Esophagus squamous epithelium (tissue), 5 donors: ENCODE results near the gene TTC16. TPM values are rescaled to one million over a fixed set of nuclear protein-coding genes. Genes with fewer than 3 reads are reported as not detected.
A peak's percentile ranks its signal among the peaks of the same experiment; 100 is the strongest.

Experiments used
- DNase-seq: peaks from one replicate; lab custom pipeline; 2025; lab: John Stamatoyannopoulos, UW
- H3K27ac ChIP-seq, 4 donors: fragments of 200-600 bp; sonication (generic); one replicate each; pipeline ENCODE4 v1.5.1; 2016 to 2019; ENCODE audit warnings: mild to moderate bottlenecking in 1 of 4
- H3K27me3 ChIP-seq, 4 donors: fragments of 200-600 bp; sonication (generic); 1 replicate in 3 of 4; 2 replicates in 1 of 4; pipeline versions ENCODE4 v1.5.1 to v1.6.0; 2017 to 2021; ENCODE audit warnings: antibody characterized with exemption in 1 of 4
- H3K36me3 ChIP-seq, 3 donors: fragments of 200-600 bp; sonication (generic); one replicate each; pipeline ENCODE4 v1.5.1; 2016 to 2019
- H3K4me1 ChIP-seq, 3 donors: fragments of 200-600 bp; sonication (generic); one replicate each; pipeline ENCODE4 v1.5.1; 2017 to 2019
- H3K4me3 ChIP-seq, 4 donors: fragments of 200-600 bp; sonication (generic); 1 replicate in 3 of 4; 2 replicates in 1 of 4; pipeline ENCODE4 v1.5.1; 2016 to 2019; ENCODE audit warnings: mild to moderate bottlenecking in 2 of 4, moderate library complexity in 1 of 4
- H3K9me3 ChIP-seq, 3 donors: fragments of 200-600 bp; sonication (generic); one replicate each; pipeline ENCODE4 v1.5.1; 2016 to 2019
- POLR2A ChIP-seq, 4 donors: fragments of 450-650 bp; IDR thresholded peaks; one replicate each; pipeline ENCODE4 v1.6.1; 2017; ENCODE audit warnings: antibody characterized with exemption in 4 of 4, mild to moderate bottlenecking in 4 of 4, moderate library complexity in 3 of 4
- WGBS, 2 donors: methylation state at CpG; one replicate each; pipeline ENCODE4 v1.1.5; 2018; 5-methylcytosine and 5-hydroxymethylcytosine counted together
- intact Hi-C: fragments of 100-400 bp; cut with DNase I; formaldehyde crosslinking; loops from one replicate; pipeline ENCODE4 v1.15.0; 2022
- total RNA-seq, 4 donors: library from RNA; depleted of rRNA; stranded (reverse); fragments of >200 nt; gene quantifications; one replicate each; pipeline ENCODE4 v1.1.0, GENCODE V29; 2016
- TF ChIP-seq, protein P1 (sequence below), 6 experiments: fragments of 450-650 bp in 4 of 6; fragments of 200-600 bp in 2 of 6; sonication (generic) in 2 of 6; IDR thresholded peaks; one replicate each; pipeline ENCODE4 v1.5.1; 2016 to 2019; ENCODE audit warnings: antibody characterized with exemption in 6 of 6, mild to moderate bottlenecking in 4 of 6, moderate library complexity in 4 of 6
- donor health status: DM: yes; HTN: yes; CAD: no.

TTC16 gene
- total RNA-seq, 4 donors from 2014 or later = under 0.01 to 0.23 TPM; not detected in 2

DNA sequence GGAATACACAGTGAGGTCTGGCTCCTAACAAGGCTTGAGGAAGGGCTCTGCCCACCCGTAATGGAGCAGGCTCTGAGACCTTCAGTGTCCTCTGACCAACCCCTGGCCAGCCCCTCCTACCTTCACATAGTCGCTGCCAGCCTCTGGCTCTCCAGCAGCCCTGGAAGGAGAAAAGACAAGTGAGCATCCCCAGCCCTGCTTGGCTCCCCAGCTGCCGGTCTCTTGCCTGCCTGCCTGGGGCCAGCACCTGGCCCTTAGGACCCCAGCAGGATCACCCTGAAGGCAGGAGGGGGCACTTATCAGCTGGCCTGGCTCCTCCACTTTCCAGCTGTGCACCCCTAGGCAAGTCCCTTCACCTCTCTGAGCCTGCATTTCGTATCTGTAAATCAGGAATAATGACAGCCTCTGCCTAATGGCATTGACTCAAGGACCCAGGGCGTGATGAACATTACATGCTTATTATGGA, 45.6 kb downstream of the TTC16 start:
- no peaks in the 10 kb centered on the region for H3K9me3 ChIP-seq
- peaks cover 0 to 17% (median 0%) of the 10 kb centered on the region in 4 donors for H3K27me3 ChIP-seq
- peaks cover 0 to 60% (median 17%) of the 10 kb centered on the region in 3 donors for H3K4me1 ChIP-seq
- 61 to 62% methylated on average over 4 to 5 of the region's 5 CpGs for WGBS, 2 donors
- H3K4me3 ChIP-seq = peak overlapping the region in 1 of 4 donors; percentile 19
- DNase-seq = no peak
- TF ChIP-seq, protein P1, sequence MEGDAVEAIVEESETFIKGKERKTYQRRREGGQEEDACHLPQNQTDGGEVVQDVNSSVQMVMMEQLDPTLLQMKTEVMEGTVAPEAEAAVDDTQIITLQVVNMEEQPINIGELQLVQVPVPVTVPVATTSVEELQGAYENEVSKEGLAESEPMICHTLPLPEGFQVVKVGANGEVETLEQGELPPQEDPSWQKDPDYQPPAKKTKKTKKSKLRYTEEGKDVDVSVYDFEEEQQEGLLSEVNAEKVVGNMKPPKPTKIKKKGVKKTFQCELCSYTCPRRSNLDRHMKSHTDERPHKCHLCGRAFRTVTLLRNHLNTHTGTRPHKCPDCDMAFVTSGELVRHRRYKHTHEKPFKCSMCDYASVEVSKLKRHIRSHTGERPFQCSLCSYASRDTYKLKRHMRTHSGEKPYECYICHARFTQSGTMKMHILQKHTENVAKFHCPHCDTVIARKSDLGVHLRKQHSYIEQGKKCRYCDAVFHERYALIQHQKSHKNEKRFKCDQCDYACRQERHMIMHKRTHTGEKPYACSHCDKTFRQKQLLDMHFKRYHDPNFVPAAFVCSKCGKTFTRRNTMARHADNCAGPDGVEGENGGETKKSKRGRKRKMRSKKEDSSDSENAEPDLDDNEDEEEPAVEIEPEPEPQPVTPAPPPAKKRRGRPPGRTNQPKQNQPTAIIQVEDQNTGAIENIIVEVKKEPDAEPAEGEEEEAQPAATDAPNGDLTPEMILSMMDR (IDR thresholded peaks at IDR 0.05) = no peak
- no peak for TF ChIP-seq POLR2A (IDR thresholded peaks at IDR 0.05)
- no peaks in the 10 kb centered on the region for H3K36me3 ChIP-seq
- intact Hi-C loops = no loop called here
- peak overlapping the region in 3 of 4 donors; percentile 22 to 82 (median 75) for H3K27ac ChIP-seq

DNA sequence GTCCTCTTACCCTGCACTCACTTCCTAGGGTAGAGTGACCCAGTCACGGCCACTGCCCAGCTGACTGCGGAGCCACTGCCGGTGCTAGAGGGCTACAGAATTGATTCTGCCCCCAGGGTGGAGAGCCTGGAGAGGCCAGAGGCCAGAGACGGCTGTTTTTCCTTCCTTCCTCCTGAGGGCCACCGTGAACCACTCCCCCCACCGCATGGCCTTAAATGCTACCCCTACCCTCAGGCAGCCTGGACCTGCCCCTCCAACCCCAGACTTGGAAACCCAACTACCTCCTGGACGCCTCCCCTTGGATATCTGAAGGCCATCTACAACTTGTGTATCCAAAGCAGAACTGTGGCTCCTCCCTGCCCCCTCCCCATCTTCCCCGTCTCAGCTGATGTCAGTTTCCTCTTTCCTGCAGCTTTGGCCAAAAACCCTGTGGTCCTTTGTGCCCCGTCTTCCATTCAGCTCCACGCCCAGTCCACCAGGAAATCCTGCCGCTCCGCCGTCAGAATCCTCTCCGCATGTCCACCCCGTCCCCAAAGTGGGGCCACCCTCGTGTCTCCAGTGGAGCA, 46.3 kb downstream of the TTC16 start:
- 49 to 55% methylated on average over 11 to 16 of the region's 16 CpGs for WGBS, 2 donors
- DNase-seq = no peak
- Histone ChIP-seq H3K36me3 (no peaks in the 10 kb centered on the region), H3K4me3 (peak overlapping the region in 1 of 4 donors; percentile 19), H3K27me3 (peaks cover 0 to 13% (median 0%) of the 10 kb centered on the region in 4 donors), H3K9me3 (no peaks in the 10 kb centered on the region), H3K4me1 (peaks cover 0 to 67% (median 21%) of the 10 kb centered on the region in 3 donors), H3K27ac (peak overlapping the region; percentile 23 to 82 (median 60))
- TF ChIP-seq POLR2A (IDR thresholded peaks at IDR 0.05) = no peak
- TF ChIP-seq, protein P1 (IDR thresholded peaks at IDR 0.05) = no peak
- intact Hi-C loops = no loop called here

DNA sequence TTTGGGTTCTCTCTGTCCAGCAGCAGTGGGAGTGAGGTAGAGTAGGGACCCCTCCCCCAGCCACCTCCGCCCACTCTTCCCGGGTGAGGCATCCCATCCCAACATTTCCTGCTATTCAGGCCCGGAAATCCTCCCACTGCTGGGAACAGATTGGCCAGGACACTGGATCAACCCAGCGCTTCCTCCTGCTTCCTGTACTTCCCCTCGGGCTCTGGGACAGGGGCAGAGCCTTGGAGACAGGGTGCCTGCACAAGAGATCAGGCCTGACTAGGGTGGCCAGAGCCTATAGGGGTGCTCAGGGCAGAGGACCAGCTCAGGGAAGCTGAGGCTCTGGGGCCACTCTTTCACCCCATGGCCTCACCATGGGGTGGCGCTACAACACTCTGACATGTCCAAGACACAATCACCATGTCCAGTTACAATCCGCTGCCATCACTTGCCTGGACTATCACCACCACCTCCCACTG, 48.1 kb downstream of the TTC16 start:
- H3K9me3 ChIP-seq = no peaks in the 10 kb centered on the region
- intact Hi-C loops = no loop called here
- H3K4me3 ChIP-seq = no peak overlapping the region
- H3K27me3 ChIP-seq = peaks cover 0 to 11% (median 0%) of the 10 kb centered on the region in 4 donors
- peaks cover 0 to 85% (median 30%) of the 10 kb centered on the region in 3 donors for H3K4me1 ChIP-seq
- 56 to 62% methylated on average over 4 to 5 of the region's 7 CpGs for WGBS, 2 donors
- H3K36me3 ChIP-seq = no peaks in the 10 kb centered on the region
- H3K27ac ChIP-seq = peak overlapping the region in 3 of 4 donors; percentile 48 to 82 (median 75)
- TF ChIP-seq, protein P1 (IDR thresholded peaks at IDR 0.05) = peak in 3 of 6 experiments; percentile 10 to 46 (median 31)
- no peak for TF ChIP-seq POLR2A (IDR thresholded peaks at IDR 0.05)
- DNase-seq = no peak

DNA sequence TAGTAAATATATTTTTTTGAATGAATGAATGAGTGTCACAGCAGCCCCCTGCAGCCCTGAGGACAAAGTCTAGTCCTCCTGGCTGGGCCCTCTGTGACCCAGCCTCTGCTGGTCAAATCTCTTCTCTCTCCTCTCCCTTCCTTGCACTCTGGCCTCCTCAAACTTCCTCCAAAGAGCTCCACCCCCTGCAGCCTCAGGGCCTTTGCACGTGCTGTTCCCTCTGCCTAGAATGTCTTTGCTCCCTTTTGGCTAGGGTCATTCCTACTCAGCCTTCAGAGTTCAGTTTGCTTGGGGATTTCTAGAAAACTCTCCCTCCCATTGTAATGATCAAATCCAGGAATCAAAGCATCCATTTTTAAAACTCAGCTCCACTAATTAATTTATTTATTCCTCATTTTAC, 49.5 kb downstream of the TTC16 start:
- 60 to 64% methylated on average over 1 of the region's 1 CpG for WGBS, 2 donors
- Histone ChIP-seq H3K27ac (peak overlapping the region in 2 of 4 donors; percentile 75 to 82), H3K4me3 (no peak overlapping the region), H3K27me3 (peaks cover 0 to 11% (median 0%) of the 10 kb centered on the region in 4 donors), H3K4me1 (peaks cover 2 to 96% (median 33%) of the 10 kb centered on the region in 3 donors), H3K36me3 (no peaks in the 10 kb centered on the region), H3K9me3 (no peaks in the 10 kb centered on the region)
- TF ChIP-seq, protein P1 (IDR thresholded peaks at IDR 0.05) = no peak
- TF ChIP-seq POLR2A (IDR thresholded peaks at IDR 0.05) = no peak
- intact Hi-C loops = no loop called here
- DNase-seq = no peak

DNA sequence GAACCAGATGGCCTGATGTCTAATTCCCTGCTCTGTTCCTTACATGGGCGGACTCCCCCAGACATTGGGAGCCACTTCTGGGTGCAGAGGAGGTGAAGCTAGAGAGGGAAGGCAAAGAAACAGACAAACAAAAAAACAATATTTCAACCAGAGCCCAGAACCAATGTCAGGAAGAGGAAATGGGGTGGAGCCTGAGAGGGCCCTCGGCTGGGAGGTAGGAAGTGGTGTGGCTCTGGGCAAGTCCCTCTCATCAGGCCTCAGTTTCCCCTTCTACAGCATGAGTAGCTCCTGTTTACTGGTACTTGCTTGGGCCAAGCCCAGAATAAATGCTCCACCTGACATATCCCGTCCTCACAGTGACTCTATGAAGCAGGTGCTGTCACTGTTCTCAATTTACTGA, 51.5 kb downstream of the TTC16 start:
- H3K4me3 ChIP-seq = peak overlapping the region in 2 of 4 donors; percentile 41 to 55
- H3K27me3 ChIP-seq = no peaks in the 10 kb centered on the region
- TF ChIP-seq, protein P1 (IDR thresholded peaks at IDR 0.05) = no peak
- no peak for TF ChIP-seq POLR2A (IDR thresholded peaks at IDR 0.05)
- no peaks in the 10 kb centered on the region for H3K36me3 ChIP-seq
- H3K27ac ChIP-seq = peak overlapping the region; percentile 66 to 86 (median 82)
- H3K9me3 ChIP-seq = no peaks in the 10 kb centered on the region
- no peak for DNase-seq
- H3K4me1 ChIP-seq = peaks cover 5 to 92% (median 43%) of the 10 kb centered on the region in 3 donors
- intact Hi-C loops = no loop called here
- WGBS, 2 donors = 60 to 65% methylated on average over 3 of the region's 3 CpGs
